ENCODE measurements around the gene CLCNKB. TPM values are rescaled to one million over a fixed set of nuclear protein-coding genes. Genes with fewer than 3 reads are reported as not detected.

Gene CLCNKB
- total RNA-seq, 2 experiments from 2014 or later, result not detected

GRCh38 chr1:16076031-16076864 lies 32.7 kb downstream of the CLCNKB start:
- peaks cover 11% of the 10 kb centered on the region for H3K4me1 Mint-ChIP-seq (ENCODE audit: low read depth)
- ChIA-PET POLR2A (interaction anchor here (1.7 kb wide), 1 partner anchor 108 kb away, joined by 5 read pairs; no protein-coding TSS in a partner anchor), CTCF (interaction anchor here (0.9 to 10.2 kb wide), 3 partner anchors 112 to 285 kb away, joined by 3 to 299 read pairs (median 4); no protein-coding TSS in a partner anchor)
- no peak overlapping the region for H3K4me3 Mint-ChIP-seq
- intact Hi-C loops (cut with micrococcal nuclease), result loop anchor here (10.0 kb wide), 1 partner anchor 289 kb away; the partner anchor contains the start of gene SZRD1
- no peaks in the 10 kb centered on the region for H3K9me3 Mint-ChIP-seq
- no peak overlapping the region for H3K27ac Mint-ChIP-seq
- peaks cover 21% of the 10 kb centered on the region for H3K27me3 Mint-ChIP-seq
- DNase-seq (no peak), ATAC-seq (no peak)
- no peaks in the 10 kb centered on the region for H3K36me3 Mint-ChIP-seq (ENCODE audit: low read depth)
- no peak for TF ChIP-seq CTCF (IDR thresholded peaks at IDR 0.05)

GRCh38 chr1:16076865-16077238 lies 33.3 kb downstream of the CLCNKB start:
- no peak overlapping the region for H3K4me3 Mint-ChIP-seq
- no peak for TF ChIP-seq CTCF (IDR thresholded peaks at IDR 0.05)
- H3K27me3 Mint-ChIP-seq, result peaks cover 21% of the 10 kb centered on the region
- no peak overlapping the region for H3K27ac Mint-ChIP-seq
- intact Hi-C loops (cut with micrococcal nuclease), result loop anchor here (10.0 kb wide), 1 partner anchor 288 kb away; the partner anchor contains the start of gene SZRD1
- no peak for ATAC-seq
- no peak for DNase-seq
- CTCF ChIA-PET, result interaction anchor here (10.2 kb wide), 1 partner anchor 112 kb away, joined by 299 read pairs; no protein-coding TSS in a partner anchor
- no peaks in the 10 kb centered on the region for H3K36me3 Mint-ChIP-seq (ENCODE audit: low read depth)
- POLR2A ChIA-PET, result no interaction called here
- H3K4me1 Mint-ChIP-seq (ENCODE audit: low read depth), result peaks cover 11% of the 10 kb centered on the region
- no peaks in the 10 kb centered on the region for H3K9me3 Mint-ChIP-seq

- H3K27me3 Mint-ChIP-seq, result peaks cover 13% of the 10 kb centered on the region
These were observed 34.0 kb downstream of the CLCNKB start for GRCh38 chr1:16077406-16078245.

More at GRCh38 chr1:16077406-16078245, 34.0 kb downstream of the CLCNKB start:
- Mint-ChIP-seq H3K9me3 (no peaks in the 10 kb centered on the region), H3K4me1 (ENCODE audit: low read depth) (peaks cover 11% of the 10 kb centered on the region), H3K36me3 (ENCODE audit: low read depth) (no peaks in the 10 kb centered on the region), H3K27ac (no peak overlapping the region), H3K4me3 (no peak overlapping the region)
- ChIA-PET POLR2A (interaction anchor here (1.5 kb wide), 1 partner anchor 82 kb away, joined by 3 read pairs; no protein-coding TSS in a partner anchor), CTCF (interaction anchor here (0.6 to 10.2 kb wide), 19 partner anchors 7 to 295 kb away, joined by 3 to 299 read pairs (median 10); partner anchors contain the start of gene EPHA2)
- ATAC-seq (no peak), DNase-seq (no peak)
- intact Hi-C loops (cut with micrococcal nuclease), result loop anchor here (10.0 kb wide), 1 partner anchor 287 kb away; the partner anchor contains the start of gene SZRD1
- no peak for TF ChIP-seq CTCF (IDR thresholded peaks at IDR 0.05)
